HL-60 (cell line): Measurements from ENCODE around the gene REEP1.
"Not testable (repeated sequence)": the region's sequence is repeated elsewhere in the genome, so short reads cannot be mapped to it uniquely, and the experiment has no call there.

ENCODE experiments used
- DNase-seq, 2 experiments: peaks; one replicate each; pipeline ENCODE4 v3.0.0-alpha.2; 2010 to 2020; ENCODE audit warnings: low read depth in 1 of 2, low spot score in 1 of 2
- H3K27ac ChIP-seq: fragments of 250-450 bp; sonication (Bioruptor Pico); replicated peaks from 2 replicates; pipeline ENCODE4 v1.5.1; 2020; ENCODE audit warnings: mild to moderate bottlenecking, moderate library complexity
- H3K27me3 ChIP-seq: fragments of 250-450 bp; sonication (Bioruptor Pico); 2 replicates; pipeline ENCODE4 v1.5.1; 2021; ENCODE audit warnings: mild to moderate bottlenecking, moderate library complexity; ENCODE audit not compliant: insufficient read depth, poor library complexity, severe bottlenecking
- H3K4me3 ChIP-seq: replicated peaks from 2 replicates; pipeline ENCODE4 v1.5.1; 2011; ENCODE audit warnings: mild to moderate bottlenecking, control low read depth, low read length; ENCODE audit not compliant: insufficient read depth
- CTCF ChIP-seq: IDR thresholded peaks from one replicate; pipeline ENCODE4 v1.5.1; 2011; ENCODE audit warnings: low read length, control low read depth, inconsistent platforms; ENCODE audit not compliant: insufficient read depth
- GABPA ChIP-seq: IDR thresholded peaks from 2 replicates; pipeline ENCODE4 v1.6.1; 2012; ENCODE audit warnings: low read depth
- POLR2AphosphoS5 ChIP-seq: IDR thresholded peaks from 2 replicates; pipeline ENCODE4 v1.6.1; 2012; ENCODE audit warnings: low read depth
- REST ChIP-seq: IDR thresholded peaks from 2 replicates; pipeline ENCODE4 v1.6.1; 2012; ENCODE audit warnings: low read depth; ENCODE audit not compliant: insufficient replicate concordance
- SPI1 ChIP-seq: IDR thresholded peaks from 2 replicates; pipeline ENCODE4 v1.6.1; 2012; ENCODE audit warnings: low read depth, mild to moderate bottlenecking, borderline replicate concordance

Gene REEP1

GRCh38 chr2:86249579-86250391, 87.6 kb downstream of the REEP1 start:
- no peak overlapping the region for H3K4me3 ChIP-seq
- no peaks in the 10 kb centered on the region for H3K27me3 ChIP-seq
- no peak overlapping the region for H3K27ac ChIP-seq
- TF ChIP-seq POLR2AphosphoS5 (no peak), REST (no peak), CTCF (no peak), SPI1 (no peak), GABPA (no peak)
- no peak for DNase-seq

- Histone ChIP-seq H3K4me3 (no peak overlapping the region), H3K27ac (no peak overlapping the region), H3K27me3 (no peaks in the 10 kb centered on the region)
- no peak for TF ChIP-seq POLR2AphosphoS5
- no peak for DNase-seq
These were observed 88.2 kb downstream of the REEP1 start for GRCh38 chr2:86249176-86249575.

GRCh38 chr2:86245222-86245621, 92.2 kb downstream of the REEP1 start:
- not testable (repeated sequence) for H3K4me3 ChIP-seq, DNase-seq, H3K27me3 ChIP-seq, H3K27ac ChIP-seq

- not testable (repeated sequence) for H3K27me3 ChIP-seq, H3K4me3 ChIP-seq, H3K27ac ChIP-seq, DNase-seq
These were observed 92.6 kb downstream of the REEP1 start for GRCh38 chr2:86244781-86245180.

GRCh38 chr2:86243950-86244733, 93.3 kb downstream of the REEP1 start:
- DNase-seq = peak in 1 of 2 experiments; percentile 41
- H3K27me3 ChIP-seq = no peaks in the 10 kb centered on the region
- TF ChIP-seq CTCF (no peak), SPI1 (no peak), REST (no peak), GABPA (no peak), POLR2AphosphoS5 (no peak)
- no peak overlapping the region for H3K27ac ChIP-seq
- no peak overlapping the region for H3K4me3 ChIP-seq
